Caco-2 (cell line): Measurements from ENCODE around the gene CADPS. TPM values are rescaled to one million over a fixed set of nuclear protein-coding genes. Genes with fewer than 3 reads are reported as not detected.

Experiments used
- BruUV-seq: library from RNA; stranded (reverse); fragments of 400-500 nt; replicated peaks from 2 replicates; lab custom pipeline; 2021; lab: Mats Ljungman, UMichigan
- CTCF ChIA-PET: fragments of 300-600 bp; sonication (Branson Sonifier 250); formaldehyde crosslinking; loops from one replicate; lab custom pipeline; 2022; ENCODE audit warnings: antibody characterized with exemption; lab: Charles Lee
- POLR2A ChIA-PET: fragments of 300-600 bp; sonication (Branson Sonifier 250); formaldehyde crosslinking; loops from one replicate; lab custom pipeline; 2022; ENCODE audit warnings: antibody characterized with exemption; lab: Charles Lee
- DNase-seq, 2 experiments: peaks; one replicate each; pipeline versions ENCODE4 v3.0.0 to v3.0.0-alpha.2; 2020 to 2022
- H3K27me3 ChIP-seq: replicated peaks from 2 replicates; pipeline ENCODE4 v1.6.0; 2011; ENCODE audit warnings: low read length; ENCODE audit not compliant: control insufficient read depth, insufficient read depth
- H3K36me3 ChIP-seq: 2 replicates; pipeline ENCODE4 v1.5.1; 2011; ENCODE audit warnings: low read length; ENCODE audit not compliant: control insufficient read depth, insufficient read depth
- H3K4me1 ChIP-seq: fragments of 250-450 bp; sonication (Bioruptor Pico); 2 replicates; pipeline ENCODE4 v1.5.1; 2020; ENCODE audit warnings: mild to moderate bottlenecking
- H3K4me3 ChIP-seq: 2 replicates; pipeline ENCODE4 v1.5.1; 2011; ENCODE audit warnings: low read depth, mild to moderate bottlenecking, control low read depth, low read length
- H3K9me3 ChIP-seq: fragments of 250-450 bp; sonication (Bioruptor Pico); 2 replicates; pipeline ENCODE4 v1.5.1; 2020; ENCODE audit warnings: mild to moderate bottlenecking, moderate library complexity
- H3K27ac Mint-ChIP-seq: one replicate; pipeline ENCODE4 v1.8.0; 2022; ENCODE audit warnings: mixed read lengths; ENCODE audit not compliant: unreplicated experiment
- H3K27me3 Mint-ChIP-seq: one replicate; pipeline ENCODE4 v1.8.0; 2022; ENCODE audit warnings: mixed read lengths; ENCODE audit not compliant: insufficient read depth, unreplicated experiment
- H3K36me3 Mint-ChIP-seq: one replicate; pipeline ENCODE4 v1.8.0; 2022; ENCODE audit warnings: mild to moderate bottlenecking, mixed read lengths; ENCODE audit not compliant: insufficient read depth, unreplicated experiment
- H3K4me1 Mint-ChIP-seq: one replicate; pipeline ENCODE4 v1.8.0; 2022; ENCODE audit warnings: low read depth, mixed read lengths; ENCODE audit not compliant: unreplicated experiment
- H3K4me3 Mint-ChIP-seq: one replicate; pipeline ENCODE4 v1.8.0; 2022; ENCODE audit warnings: mild to moderate bottlenecking, moderate library complexity, mixed read lengths; ENCODE audit not compliant: unreplicated experiment
- H3K9me3 Mint-ChIP-seq: one replicate; pipeline ENCODE4 v1.8.0; 2022; ENCODE audit warnings: mixed read lengths; ENCODE audit not compliant: unreplicated experiment
- intact Hi-C: fragments of 100-400 bp; cut with micrococcal nuclease; formaldehyde crosslinking; loops from one replicate; pipeline ENCODE4 v1.10.0; 2022; ENCODE audit not compliant: unreplicated experiment
- total RNA-seq: library from RNA; stranded (reverse); gene quantifications from 2 replicates; pipeline ENCODE4 v1.2.3, GENCODE V29; 2022
- TF ChIP-seq, protein P1 (sequence below), 2 experiments: fragments of 200-600 bp in 1 of 2; IDR thresholded peaks; 1 replicate in 1 of 2; 2 replicates in 1 of 2; pipeline versions ENCODE4 v1.5.1 to v1.8.0; 2011 to 2022; ENCODE audit warnings: antibody characterized with exemption in 1 of 2, control low read depth in 1 of 2, inconsistent platforms in 1 of 2, low read depth in 1 of 2, low read length in 1 of 2, mild to moderate bottlenecking in 1 of 2, moderate library complexity in 1 of 2; ENCODE audit not compliant: insufficient read depth in 1 of 2, severe bottlenecking in 1 of 2, unreplicated experiment in 1 of 2

The CADPS gene
- total RNA-seq, 1 experiment from 2014 or later = not detected

DNA sequence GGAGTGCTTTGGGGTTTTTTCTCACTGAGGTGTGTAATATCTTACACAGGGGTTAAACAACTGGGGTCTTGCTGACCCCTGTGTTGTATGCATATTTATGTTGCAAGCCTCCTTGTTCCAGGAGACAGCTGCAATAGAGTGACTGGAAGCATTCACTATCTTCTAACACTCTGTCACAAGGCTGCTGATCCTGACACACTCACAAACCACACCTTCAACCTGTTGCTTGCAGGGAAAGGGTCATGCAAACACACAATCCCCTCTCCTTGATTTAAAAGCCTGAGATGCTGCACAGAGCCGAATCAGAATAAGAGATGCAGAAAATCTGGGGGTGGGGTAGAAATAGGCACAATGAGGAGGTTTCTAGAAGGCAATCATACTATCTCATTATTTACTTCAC lies 197.3 kb downstream of the CADPS start:
- ChIA-PET CTCF (no interaction called here), POLR2A (no interaction called here)
- no peak overlapping the region for H3K4me3 Mint-ChIP-seq
- H3K36me3 Mint-ChIP-seq = no peaks in the 10 kb centered on the region
- no peaks in the 10 kb centered on the region for H3K4me1 Mint-ChIP-seq
- no peaks in the 10 kb centered on the region for H3K9me3 Mint-ChIP-seq
- Histone ChIP-seq H3K4me1 (no peaks in the 10 kb centered on the region), H3K4me3 (no peak overlapping the region), H3K27me3 (no peaks in the 10 kb centered on the region; the same call in 1 of the 2 replicates), H3K9me3 (no peaks in the 10 kb centered on the region), H3K36me3 (no peaks in the 10 kb centered on the region)
- DNase-seq = no peak
- TF ChIP-seq, protein P1, sequence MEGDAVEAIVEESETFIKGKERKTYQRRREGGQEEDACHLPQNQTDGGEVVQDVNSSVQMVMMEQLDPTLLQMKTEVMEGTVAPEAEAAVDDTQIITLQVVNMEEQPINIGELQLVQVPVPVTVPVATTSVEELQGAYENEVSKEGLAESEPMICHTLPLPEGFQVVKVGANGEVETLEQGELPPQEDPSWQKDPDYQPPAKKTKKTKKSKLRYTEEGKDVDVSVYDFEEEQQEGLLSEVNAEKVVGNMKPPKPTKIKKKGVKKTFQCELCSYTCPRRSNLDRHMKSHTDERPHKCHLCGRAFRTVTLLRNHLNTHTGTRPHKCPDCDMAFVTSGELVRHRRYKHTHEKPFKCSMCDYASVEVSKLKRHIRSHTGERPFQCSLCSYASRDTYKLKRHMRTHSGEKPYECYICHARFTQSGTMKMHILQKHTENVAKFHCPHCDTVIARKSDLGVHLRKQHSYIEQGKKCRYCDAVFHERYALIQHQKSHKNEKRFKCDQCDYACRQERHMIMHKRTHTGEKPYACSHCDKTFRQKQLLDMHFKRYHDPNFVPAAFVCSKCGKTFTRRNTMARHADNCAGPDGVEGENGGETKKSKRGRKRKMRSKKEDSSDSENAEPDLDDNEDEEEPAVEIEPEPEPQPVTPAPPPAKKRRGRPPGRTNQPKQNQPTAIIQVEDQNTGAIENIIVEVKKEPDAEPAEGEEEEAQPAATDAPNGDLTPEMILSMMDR (IDR thresholded peaks at IDR 0.05; ENCODE audit: insufficient read depth in 1 of 2, low read depth in 1 of 2, low read length in 1 of 2, severe bottlenecking in 1 of 2, unreplicated experiment in 1 of 2) = no peak
- H3K27me3 Mint-ChIP-seq = peaks cover 18% of the 10 kb centered on the region
- intact Hi-C loops = no loop called here
- no peak overlapping the region for H3K27ac Mint-ChIP-seq
- BruUV-seq = no TSS peak

DNA sequence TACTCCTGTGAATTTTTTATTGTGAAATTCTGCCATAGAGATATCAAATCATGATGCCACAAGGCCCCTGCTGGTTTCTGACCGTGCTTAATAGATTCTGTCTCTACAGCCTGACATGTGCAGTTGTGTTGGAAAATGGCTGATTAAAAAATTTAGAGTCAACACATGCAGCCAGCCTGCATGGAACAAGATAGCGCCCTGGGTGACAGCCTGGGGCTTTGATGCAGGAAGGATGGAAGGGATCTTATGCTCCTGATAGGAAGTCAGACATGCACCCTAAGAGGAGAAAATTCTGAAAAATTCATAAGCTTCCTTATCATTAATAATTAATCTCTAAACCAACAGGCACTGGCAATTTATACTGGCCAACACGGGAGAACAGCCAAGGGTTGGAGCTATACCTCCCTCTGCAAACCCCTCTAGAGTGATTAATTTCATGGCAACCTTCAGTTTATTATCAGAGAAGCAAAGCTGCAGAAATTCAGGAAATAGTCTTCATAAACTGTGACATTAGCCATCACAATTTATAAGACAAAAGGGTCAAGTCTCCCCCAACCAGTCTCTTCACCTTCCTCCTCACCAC lies 198.4 kb downstream of the CADPS start:
- CTCF ChIA-PET = no interaction called here
- POLR2A ChIA-PET = no interaction called here
- H3K9me3 ChIP-seq = no peaks in the 10 kb centered on the region
- intact Hi-C loops = no loop called here
- no peaks in the 10 kb centered on the region for H3K4me1 Mint-ChIP-seq
- H3K27me3 ChIP-seq = peaks cover 2% of the 10 kb centered on the region
- no peak for DNase-seq
- H3K27me3 Mint-ChIP-seq = peaks cover 15% of the 10 kb centered on the region
- TF ChIP-seq, protein P1 (IDR thresholded peaks at IDR 0.05; ENCODE audit: insufficient read depth in 1 of 2, low read depth in 1 of 2, low read length in 1 of 2, severe bottlenecking in 1 of 2, unreplicated experiment in 1 of 2) = no peak
- H3K4me1 ChIP-seq = no peaks in the 10 kb centered on the region
- no peak overlapping the region for H3K4me3 Mint-ChIP-seq
- H3K4me3 ChIP-seq = no peak overlapping the region
- no peaks in the 10 kb centered on the region for H3K9me3 Mint-ChIP-seq
- H3K36me3 Mint-ChIP-seq = no peaks in the 10 kb centered on the region
- H3K27ac Mint-ChIP-seq = no peak overlapping the region
- no peaks in the 10 kb centered on the region for H3K36me3 ChIP-seq
- BruUV-seq = no TSS peak

DNA sequence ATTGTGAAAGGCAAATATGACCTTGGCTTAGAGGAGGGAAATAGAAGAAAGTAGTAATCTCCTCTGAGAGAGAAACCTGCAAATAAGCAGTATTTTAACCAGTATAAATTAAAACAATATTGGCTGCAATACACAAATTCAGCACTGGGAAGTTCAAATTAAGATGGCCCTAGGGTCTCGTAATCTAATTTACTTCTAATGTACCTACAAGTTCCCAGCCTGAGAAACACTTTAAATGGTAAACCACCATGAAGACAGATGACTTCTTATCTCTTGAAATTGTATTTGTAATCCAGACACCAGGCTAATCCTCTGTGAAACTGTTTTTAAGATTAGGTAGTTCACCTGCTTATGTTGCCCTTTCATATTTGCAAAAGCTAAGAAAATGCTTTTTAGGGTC lies 199.7 kb downstream of the CADPS start:
- TF ChIP-seq, protein P1 (IDR thresholded peaks at IDR 0.05; ENCODE audit: insufficient read depth in 1 of 2, low read depth in 1 of 2, low read length in 1 of 2, severe bottlenecking in 1 of 2, unreplicated experiment in 1 of 2) = no peak
- no peak for DNase-seq
- Mint-ChIP-seq H3K4me3 (no peak overlapping the region), H3K4me1 (no peaks in the 10 kb centered on the region), H3K27me3 (peaks cover 13% of the 10 kb centered on the region), H3K36me3 (no peaks in the 10 kb centered on the region), H3K9me3 (no peaks in the 10 kb centered on the region), H3K27ac (no peak overlapping the region)
- ChIA-PET POLR2A (no interaction called here), CTCF (no interaction called here)
- Histone ChIP-seq H3K4me3 (no peak overlapping the region), H3K27me3 (peaks cover 2% of the 10 kb centered on the region), H3K36me3 (no peaks in the 10 kb centered on the region), H3K9me3 (no peaks in the 10 kb centered on the region), H3K4me1 (no peaks in the 10 kb centered on the region)
- no TSS peak for BruUV-seq
- intact Hi-C loops = no loop called here
